ENCODE results near the gene TMEM174.

TMEM174 gene, protein sequence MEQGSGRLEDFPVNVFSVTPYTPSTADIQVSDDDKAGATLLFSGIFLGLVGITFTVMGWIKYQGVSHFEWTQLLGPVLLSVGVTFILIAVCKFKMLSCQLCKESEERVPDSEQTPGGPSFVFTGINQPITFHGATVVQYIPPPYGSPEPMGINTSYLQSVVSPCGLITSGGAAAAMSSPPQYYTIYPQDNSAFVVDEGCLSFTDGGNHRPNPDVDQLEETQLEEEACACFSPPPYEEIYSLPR

DNA sequence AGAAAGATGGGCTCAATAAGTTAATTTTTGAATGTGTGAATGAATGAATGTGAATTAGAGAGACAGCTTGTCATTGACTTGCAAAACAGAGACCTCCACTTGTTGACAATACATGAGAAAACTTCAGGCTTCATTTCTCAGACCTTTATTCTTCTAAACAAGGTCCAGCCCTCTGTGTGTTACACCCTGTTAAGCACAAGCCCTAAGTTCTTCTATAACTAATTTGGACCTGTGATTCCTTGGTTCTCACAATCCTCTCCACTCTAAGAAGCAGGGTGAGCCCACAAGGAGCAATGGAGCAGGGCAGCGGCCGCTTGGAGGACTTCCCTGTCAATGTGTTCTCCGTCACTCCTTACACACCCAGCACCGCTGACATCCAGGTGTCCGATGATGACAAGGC is at the start of gene TMEM174:
TMEM174 (plus strand) TSS at position 243 of the 400 bp plus-strand sequence; CDS start at position 294, 51 bp downstream.
- H3K4me1 ChIP-seq (ENCODE audit: control insufficient read depth, insufficient read depth, low read length, unreplicated experiment): no peaks in the 10 kb centered on the region
- H3K79me2 ChIP-seq (ENCODE audit: control insufficient read depth, insufficient read depth, low read length, unreplicated experiment): no peaks in the 10 kb centered on the region
- H3K36me3 ChIP-seq (ENCODE audit: insufficient read depth, low read length): no peaks in the 10 kb centered on the region
- H3K27me3 ChIP-seq (ENCODE audit: insufficient read depth, low read length): peaks cover 25% of the 10 kb centered on the region
- H3K27ac ChIP-seq (ENCODE audit: low read depth, low read length): no peak within 1 kb of the TSS
- H3K4me3 ChIP-seq (ENCODE audit: low read depth, low read length): no peak within 1 kb of the TSS
- no peak within 1 kb of the TSS for H2AFZ ChIP-seq (ENCODE audit: low read length, unreplicated experiment)

DNA sequence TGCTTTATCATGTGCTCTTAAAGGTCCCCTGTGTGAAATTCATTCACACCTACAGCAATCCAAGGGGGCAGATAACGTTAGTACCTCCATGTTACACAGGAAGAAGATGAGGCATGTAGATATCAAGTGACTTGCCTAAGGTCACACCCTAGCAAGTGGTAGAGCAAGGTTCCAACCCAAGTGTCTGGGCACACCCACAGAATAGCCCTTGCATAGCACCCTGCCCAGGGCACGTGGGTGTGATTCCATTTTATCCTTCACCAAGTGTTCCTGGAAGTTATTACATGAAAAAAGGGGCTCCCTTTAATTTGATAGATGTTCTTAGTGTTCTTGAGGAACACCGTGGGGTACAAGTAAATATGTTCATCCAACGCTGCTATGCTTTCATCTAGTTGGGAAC is 47.7 kb upstream of the TMEM174 start:
- peaks cover 11% of the 10 kb centered on the region; the same call in 1 of the 2 replicates for H3K36me3 ChIP-seq (ENCODE audit: insufficient read depth, low read length)
- no peak overlapping the region for H3K4me3 ChIP-seq (ENCODE audit: low read depth, low read length)

DNA sequence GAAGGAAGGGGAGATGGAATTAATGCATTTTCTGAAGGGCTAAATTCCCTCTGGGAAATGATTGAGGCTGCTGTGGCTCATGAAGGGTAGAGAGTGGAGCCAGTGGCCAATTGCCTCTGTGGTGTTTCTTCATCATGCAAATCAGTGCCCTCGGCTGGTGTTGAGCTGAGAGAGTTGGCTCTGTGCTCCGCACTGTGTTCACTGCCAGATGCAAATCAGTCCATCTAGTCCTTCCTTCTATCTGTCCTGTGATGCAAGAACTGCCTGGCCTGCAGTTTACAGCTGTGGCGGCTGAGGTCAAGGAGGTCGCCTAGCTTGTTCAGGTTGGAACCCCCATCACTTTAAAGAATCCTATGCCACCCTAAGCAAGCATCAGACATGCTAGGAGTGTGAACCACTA is 46.6 kb upstream of the TMEM174 start:
- Histone ChIP-seq H3K27ac (ENCODE audit: low read depth, low read length) (no peak overlapping the region), H3K4me3 (ENCODE audit: low read depth, low read length) (no peak overlapping the region), H3K36me3 (ENCODE audit: insufficient read depth, low read length) (peaks cover 11% of the 10 kb centered on the region; the same call in 1 of the 2 replicates), H3K79me2 (ENCODE audit: control insufficient read depth, insufficient read depth, low read length, unreplicated experiment) (peaks cover 10% of the 10 kb centered on the region), H3K27me3 (ENCODE audit: insufficient read depth, low read length) (no peaks in the 10 kb centered on the region), H3K4me1 (ENCODE audit: control insufficient read depth, insufficient read depth, low read length, unreplicated experiment) (peaks cover 21% of the 10 kb centered on the region), H2AFZ (ENCODE audit: low read length, unreplicated experiment) (no peak overlapping the region)

More for the DNA sequence above, 47.7 kb upstream of the TMEM174 start:
- H3K79me2 ChIP-seq (ENCODE audit: control insufficient read depth, insufficient read depth, low read length, unreplicated experiment): peaks cover 16% of the 10 kb centered on the region
- no peaks in the 10 kb centered on the region for H3K27me3 ChIP-seq (ENCODE audit: insufficient read depth, low read length)
- no peak overlapping the region for H3K27ac ChIP-seq (ENCODE audit: low read depth, low read length)
- peaks cover 23% of the 10 kb centered on the region for H3K4me1 ChIP-seq (ENCODE audit: control insufficient read depth, insufficient read depth, low read length, unreplicated experiment)
- H2AFZ ChIP-seq (ENCODE audit: low read length, unreplicated experiment): no peak overlapping the region

DNA sequence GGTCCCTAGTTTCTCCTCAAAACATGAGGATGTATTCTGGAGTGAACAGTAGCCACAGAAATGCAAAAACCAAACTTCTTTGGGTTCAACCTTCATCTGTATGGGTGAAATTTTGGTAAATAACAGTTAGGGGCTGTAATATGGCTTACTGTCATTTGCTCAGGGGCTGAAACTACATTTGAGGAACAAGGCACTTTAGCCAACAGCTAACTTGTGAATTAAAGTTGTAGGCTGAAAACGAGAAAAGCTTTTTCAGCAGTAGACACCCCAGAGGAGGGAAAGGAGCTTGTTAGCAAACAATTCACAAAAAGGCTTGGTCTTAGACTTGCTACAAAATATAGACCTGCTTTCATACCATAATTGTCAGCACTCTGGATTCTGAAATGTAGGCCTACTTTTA is 46.0 kb upstream of the TMEM174 start:
- no peaks in the 10 kb centered on the region for H3K27me3 ChIP-seq (ENCODE audit: insufficient read depth, low read length)
- no peak overlapping the region for H3K27ac ChIP-seq (ENCODE audit: low read depth, low read length)
- H3K79me2 ChIP-seq (ENCODE audit: control insufficient read depth, insufficient read depth, low read length, unreplicated experiment): peaks cover 4% of the 10 kb centered on the region
- H3K4me1 ChIP-seq (ENCODE audit: control insufficient read depth, insufficient read depth, low read length, unreplicated experiment): peaks cover 15% of the 10 kb centered on the region
- H3K4me3 ChIP-seq (ENCODE audit: low read depth, low read length): no peak overlapping the region
- peaks cover 11% of the 10 kb centered on the region; the same call in 1 of the 2 replicates for H3K36me3 ChIP-seq (ENCODE audit: insufficient read depth, low read length)
- H2AFZ ChIP-seq (ENCODE audit: low read length, unreplicated experiment): no peak overlapping the region

DNA sequence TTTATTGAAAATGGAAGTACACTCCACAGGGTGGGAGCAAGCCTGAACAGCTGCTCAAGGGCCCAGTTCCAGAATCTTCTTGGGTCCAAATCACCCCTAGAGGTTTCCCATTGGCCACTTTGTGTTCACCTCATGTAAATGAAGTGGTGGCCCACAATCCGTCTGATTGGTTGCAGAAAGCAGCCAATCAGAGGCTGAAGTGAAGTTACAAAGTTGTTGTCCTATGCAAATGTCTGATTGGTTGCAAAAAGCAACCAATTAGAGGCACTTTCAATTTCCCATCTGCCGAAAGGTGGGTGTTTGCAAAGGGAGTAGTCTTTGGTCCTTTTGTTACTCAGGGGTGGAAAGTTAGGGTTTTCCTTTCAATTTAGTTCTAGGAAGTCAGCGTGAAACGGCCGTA is 43.9 kb upstream of the TMEM174 start:
- Histone ChIP-seq H2AFZ (ENCODE audit: low read length, unreplicated experiment) (no peak overlapping the region), H3K4me3 (ENCODE audit: low read depth, low read length) (no peak overlapping the region), H3K27ac (ENCODE audit: low read depth, low read length) (no peak overlapping the region)

DNA sequence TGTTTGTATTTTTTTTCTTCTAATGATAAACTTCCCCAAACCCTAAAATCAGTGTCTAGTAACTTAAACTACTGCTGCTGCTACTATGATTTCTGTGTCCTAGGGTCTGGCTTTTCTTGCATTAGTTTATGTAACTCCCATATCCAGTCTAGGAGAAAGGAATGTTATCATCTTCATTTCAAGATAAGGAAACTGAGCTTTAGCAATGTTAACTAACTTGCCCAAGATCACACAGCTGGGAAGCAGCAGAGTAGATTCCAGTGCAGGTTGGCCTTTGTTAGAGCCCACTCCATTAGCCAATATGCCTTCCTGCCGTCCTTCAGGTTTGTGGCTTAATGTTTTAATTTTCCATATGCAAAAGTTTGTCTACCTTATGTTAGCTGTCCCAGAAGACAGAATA is 42.2 kb upstream of the TMEM174 start:
- Histone ChIP-seq H3K36me3 (ENCODE audit: insufficient read depth, low read length) (peaks cover 6% of the 10 kb centered on the region; the same call in 1 of the 2 replicates), H3K79me2 (ENCODE audit: control insufficient read depth, insufficient read depth, low read length, unreplicated experiment) (no peaks in the 10 kb centered on the region)

More for the DNA sequence above, 43.9 kb upstream of the TMEM174 start:
- H3K36me3 ChIP-seq (ENCODE audit: insufficient read depth, low read length): peaks cover 6% of the 10 kb centered on the region; the same call in 1 of the 2 replicates
- H3K4me1 ChIP-seq (ENCODE audit: control insufficient read depth, insufficient read depth, low read length, unreplicated experiment): no peaks in the 10 kb centered on the region
- H3K27me3 ChIP-seq (ENCODE audit: insufficient read depth, low read length): no peaks in the 10 kb centered on the region
- H3K79me2 ChIP-seq (ENCODE audit: control insufficient read depth, insufficient read depth, low read length, unreplicated experiment): no peaks in the 10 kb centered on the region

DNA sequence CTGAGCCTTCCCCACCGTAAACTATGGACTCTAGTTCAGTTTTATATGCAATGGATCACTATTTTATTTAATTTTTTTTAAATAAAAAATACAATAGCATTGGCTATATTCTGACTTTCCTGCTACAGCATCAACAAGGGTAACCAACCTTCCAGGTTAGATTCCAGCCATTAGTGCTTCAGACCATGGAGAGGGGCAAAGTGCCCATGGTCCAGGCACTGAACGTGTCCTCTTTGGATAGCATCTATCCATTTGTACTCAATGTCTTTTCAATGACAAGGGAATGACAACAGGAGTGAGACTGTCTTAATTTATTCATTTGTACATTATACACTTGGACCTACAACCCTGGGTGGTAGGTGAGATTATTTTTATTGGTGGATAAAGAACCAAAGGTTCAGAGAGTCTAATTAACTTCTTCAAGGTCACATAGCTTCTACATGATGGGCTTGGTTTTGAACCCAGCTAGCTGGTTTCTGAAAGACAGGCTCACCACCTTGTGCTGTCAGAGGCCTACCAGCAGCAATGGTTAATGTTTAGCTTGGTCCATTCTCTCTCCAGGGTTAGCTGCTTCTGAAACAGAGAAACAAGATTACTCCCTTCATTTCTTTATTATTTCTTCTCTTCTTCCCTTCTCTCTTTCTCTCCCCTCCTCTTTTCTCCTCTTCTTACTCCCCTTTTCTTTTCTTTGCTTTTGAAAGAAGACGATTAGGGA is 41.1 kb upstream of the TMEM174 start:
- Histone ChIP-seq H3K27me3 (ENCODE audit: insufficient read depth, low read length) (no peaks in the 10 kb centered on the region), H3K79me2 (ENCODE audit: control insufficient read depth, insufficient read depth, low read length, unreplicated experiment) (no peaks in the 10 kb centered on the region), H2AFZ (ENCODE audit: low read length, unreplicated experiment) (no peak overlapping the region)

More for the DNA sequence above, 42.2 kb upstream of the TMEM174 start:
- Histone ChIP-seq H3K27ac (ENCODE audit: low read depth, low read length) (no peak overlapping the region), H3K27me3 (ENCODE audit: insufficient read depth, low read length) (no peaks in the 10 kb centered on the region), H2AFZ (ENCODE audit: low read length, unreplicated experiment) (no peak overlapping the region), H3K4me1 (ENCODE audit: control insufficient read depth, insufficient read depth, low read length, unreplicated experiment) (no peaks in the 10 kb centered on the region), H3K4me3 (ENCODE audit: low read depth, low read length) (no peak overlapping the region)

DNA sequence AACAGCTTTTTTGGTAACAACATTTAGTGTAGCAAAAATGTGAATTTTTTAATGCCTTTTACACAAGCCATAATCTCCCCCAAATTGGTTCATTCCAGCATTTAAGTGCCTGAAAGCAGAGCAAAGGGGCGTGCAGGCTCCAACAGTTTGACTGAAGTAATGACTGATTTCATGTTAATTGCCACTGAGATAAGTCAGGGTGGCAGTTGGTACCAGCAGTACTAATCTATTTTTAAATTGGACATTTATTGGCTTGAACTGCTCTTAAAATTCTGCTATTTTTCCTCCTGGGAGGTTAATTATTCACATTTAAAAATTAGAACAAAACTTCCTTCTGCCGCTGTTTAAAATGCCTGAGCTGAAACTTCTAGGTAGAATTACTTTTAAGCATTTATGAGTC is 40.2 kb upstream of the TMEM174 start:
- no peaks in the 10 kb centered on the region for H3K27me3 ChIP-seq (ENCODE audit: insufficient read depth, low read length)
- H3K4me1 ChIP-seq (ENCODE audit: control insufficient read depth, insufficient read depth, low read length, unreplicated experiment): no peaks in the 10 kb centered on the region
- peaks cover 6% of the 10 kb centered on the region; the same call in 1 of the 2 replicates for H3K36me3 ChIP-seq (ENCODE audit: insufficient read depth, low read length)
- H3K79me2 ChIP-seq (ENCODE audit: control insufficient read depth, insufficient read depth, low read length, unreplicated experiment): no peaks in the 10 kb centered on the region
- H2AFZ ChIP-seq (ENCODE audit: low read length, unreplicated experiment): no peak overlapping the region
- no peak overlapping the region for H3K27ac ChIP-seq (ENCODE audit: low read depth, low read length)
- H3K4me3 ChIP-seq (ENCODE audit: low read depth, low read length): no peak overlapping the region

More for the DNA sequence above, 41.1 kb upstream of the TMEM174 start:
- peaks cover 6% of the 10 kb centered on the region; the same call in 1 of the 2 replicates for H3K36me3 ChIP-seq (ENCODE audit: insufficient read depth, low read length)
- no peak overlapping the region for H3K4me3 ChIP-seq (ENCODE audit: low read depth, low read length)
- no peaks in the 10 kb centered on the region for H3K4me1 ChIP-seq (ENCODE audit: control insufficient read depth, insufficient read depth, low read length, unreplicated experiment)
- no peak overlapping the region for H3K27ac ChIP-seq (ENCODE audit: low read depth, low read length)

DNA sequence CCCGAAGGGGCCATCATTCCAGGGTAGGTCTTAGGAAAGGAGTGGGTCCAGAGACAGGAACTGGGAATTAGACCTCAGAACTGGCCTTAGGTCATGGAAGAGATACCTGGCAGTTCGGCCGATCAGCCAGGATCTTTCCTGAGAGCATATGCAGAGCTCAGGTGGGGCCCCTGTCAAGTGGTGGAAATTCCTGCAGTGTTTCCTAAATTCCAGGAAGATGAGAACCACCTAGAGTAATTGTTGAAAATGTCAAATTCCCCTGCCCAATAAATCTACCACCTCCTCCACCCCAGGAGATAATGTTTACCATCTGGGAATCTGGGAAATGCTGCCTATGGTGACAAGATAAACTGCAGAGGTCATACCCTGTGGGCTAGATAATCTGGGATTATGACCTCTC is 38.0 kb upstream of the TMEM174 start:
- H3K27ac ChIP-seq (ENCODE audit: low read depth, low read length): no peak overlapping the region
- no peaks in the 10 kb centered on the region for H3K36me3 ChIP-seq (ENCODE audit: insufficient read depth, low read length)
- H2AFZ ChIP-seq (ENCODE audit: low read length, unreplicated experiment): no peak overlapping the region
- no peaks in the 10 kb centered on the region for H3K4me1 ChIP-seq (ENCODE audit: control insufficient read depth, insufficient read depth, low read length, unreplicated experiment)
- H3K4me3 ChIP-seq (ENCODE audit: low read depth, low read length): no peak overlapping the region
- no peaks in the 10 kb centered on the region for H3K79me2 ChIP-seq (ENCODE audit: control insufficient read depth, insufficient read depth, low read length, unreplicated experiment)
- H3K27me3 ChIP-seq (ENCODE audit: insufficient read depth, low read length): no peaks in the 10 kb centered on the region

DNA sequence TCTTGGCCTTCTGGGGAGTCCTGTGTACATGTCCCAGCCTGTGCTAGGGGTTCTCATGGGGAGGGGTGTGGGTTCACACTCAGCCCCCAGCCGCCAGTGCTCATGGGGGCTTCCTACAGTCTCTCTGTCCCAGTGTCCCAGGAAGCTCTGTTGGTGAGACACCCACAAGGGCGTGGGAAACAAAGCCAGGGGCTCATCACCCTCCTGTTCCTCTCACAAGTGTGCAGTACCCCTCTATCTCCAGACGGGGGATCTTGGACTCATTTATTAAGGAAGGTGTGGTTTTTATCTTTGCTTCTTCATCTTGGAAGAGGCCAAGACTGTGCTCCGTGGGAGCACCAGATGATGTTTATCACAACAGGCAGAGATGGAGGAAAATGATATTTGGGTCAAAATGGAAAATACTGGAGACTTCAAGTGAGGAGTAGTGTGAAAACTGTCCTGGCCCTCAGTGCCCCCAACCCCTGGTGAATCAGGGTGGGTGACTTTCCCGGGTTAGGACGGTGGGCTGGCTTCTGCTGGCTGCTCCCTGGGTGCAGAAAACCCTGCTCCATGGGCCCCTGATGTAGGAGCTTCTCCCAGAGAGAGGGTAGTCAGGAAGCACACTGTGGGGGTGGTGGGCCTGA is 37.5 kb upstream of the TMEM174 start:
- no peaks in the 10 kb centered on the region for H3K27me3 ChIP-seq (ENCODE audit: insufficient read depth, low read length)
- H3K79me2 ChIP-seq (ENCODE audit: control insufficient read depth, insufficient read depth, low read length, unreplicated experiment): no peaks in the 10 kb centered on the region
- H2AFZ ChIP-seq (ENCODE audit: low read length, unreplicated experiment): no peak overlapping the region
- H3K4me1 ChIP-seq (ENCODE audit: control insufficient read depth, insufficient read depth, low read length, unreplicated experiment): no peaks in the 10 kb centered on the region
- no peak overlapping the region for H3K4me3 ChIP-seq (ENCODE audit: low read depth, low read length)
- no peaks in the 10 kb centered on the region for H3K36me3 ChIP-seq (ENCODE audit: insufficient read depth, low read length)
- no peak overlapping the region for H3K27ac ChIP-seq (ENCODE audit: low read depth, low read length)

All from ACC112 (cell line).